ENCODE results near the gene ZNF44. TPM values are rescaled to one million over a fixed set of nuclear protein-coding genes. Genes with fewer than 3 reads are reported as not detected.

ZNF44 gene
- total and polyA plus RNA-seq, 4 donors: 4.1 to 17.9 (median 6.8) TPM

GRCh38 chr19:12261554-12261953 is 33.1 kb downstream of the ZNF44 start:
- 97% methylated on average over 1 of the region's 1 CpG for WGBS
- DNase-seq (ENCODE audit: low spot score): no peak
- Histone ChIP-seq H3K4me3 (ENCODE audit: low read depth in 1 of 3, low read length in 3 of 3) (peak overlapping the region in 1 of 3 donors; percentile 59), H3K27me3 (ENCODE audit: control insufficient read depth in 4 of 4, insufficient read depth in 4 of 4, low read length in 3 of 4) (no peaks in the 10 kb centered on the region), H3K9me3 (ENCODE audit: control insufficient read depth in 4 of 4, low read length in 3 of 4) (peaks cover 35 to 55% (median 39%) of the 10 kb centered on the region in 4 donors), H3K9ac (ENCODE audit: low read depth in 1 of 2, low read length in 2 of 2) (no peak overlapping the region), H3K4me1 (ENCODE audit: control insufficient read depth in 4 of 4, insufficient read depth in 4 of 4, low read length in 3 of 4) (no peaks in the 10 kb centered on the region), H3K27ac (ENCODE audit: low read depth in 1 of 2, low read length in 2 of 2) (no peak overlapping the region), H3K36me3 (ENCODE audit: control insufficient read depth in 4 of 4, insufficient read depth in 3 of 4, low read depth in 1 of 4, low read length in 3 of 4) (no peaks in the 10 kb centered on the region)
- TF ChIP-seq FOXA1 (IDR thresholded peaks at IDR 0.05) (no peak), CTCF (IDR thresholded peaks at IDR 0.05; ENCODE audit: low read depth, low read length, missing input control) (no peak), YY1 (IDR thresholded peaks at IDR 0.05) (no peak)

- Histone ChIP-seq H3K36me3 (ENCODE audit: control insufficient read depth in 4 of 4, insufficient read depth in 3 of 4, low read depth in 1 of 4, low read length in 3 of 4) (no peaks in the 10 kb centered on the region), H3K27ac (ENCODE audit: low read depth in 1 of 2, low read length in 2 of 2) (no peak overlapping the region), H3K27me3 (ENCODE audit: control insufficient read depth in 4 of 4, insufficient read depth in 4 of 4, low read length in 3 of 4) (no peaks in the 10 kb centered on the region), H3K9me3 (ENCODE audit: control insufficient read depth in 4 of 4, low read length in 3 of 4) (peaks cover 31 to 49% (median 37%) of the 10 kb centered on the region in 4 donors), H3K9ac (ENCODE audit: low read depth in 1 of 2, low read length in 2 of 2) (no peak overlapping the region), H3K4me1 (ENCODE audit: control insufficient read depth in 4 of 4, insufficient read depth in 4 of 4, low read length in 3 of 4) (no peaks in the 10 kb centered on the region), H3K4me3 (ENCODE audit: low read depth in 1 of 3, low read length in 3 of 3) (peak overlapping the region in 1 of 3 donors; percentile 59)
- WGBS: 92% methylated on average over 3 of the region's 3 CpGs
- TF ChIP-seq EGR1 (IDR thresholded peaks at IDR 0.05; ENCODE audit: low read depth in 2 of 2) (no peak), GABPA (IDR thresholded peaks at IDR 0.05 in 1 of 2, conservative IDR thresholded peaks at IDR 0.05 in 1 of 2) (no peak), SP1 (IDR thresholded peaks at IDR 0.05) (no peak), HNF4A (conservative IDR thresholded peaks at IDR 0.05) (no peak), HNF4G (IDR thresholded peaks at IDR 0.05) (no peak), RAD21 (IDR thresholded peaks at IDR 0.05) (no peak), FOXA2 (IDR thresholded peaks at IDR 0.05) (no peak), MAX (IDR thresholded peaks at IDR 0.05) (no peak), FOXA1 (IDR thresholded peaks at IDR 0.05) (no peak), CTCF (IDR thresholded peaks at IDR 0.05; ENCODE audit: low read depth, low read length, missing input control) (no peak)
- DNase-seq (ENCODE audit: low spot score): no peak
Measured at GRCh38 chr19:12260861-12261260, 33.8 kb downstream of the ZNF44 start.

- no peak overlapping the region for H3K9ac ChIP-seq (ENCODE audit: low read depth in 1 of 2, low read length in 2 of 2)
- WGBS: 98% methylated on average over 23 of the region's 23 CpGs
- peak overlapping the region in 2 of 3 donors; percentile 24 to 27 for H3K4me3 ChIP-seq (ENCODE audit: low read depth in 1 of 3, low read length in 3 of 3)
- no peaks in the 10 kb centered on the region for H3K27me3 ChIP-seq (ENCODE audit: control insufficient read depth in 4 of 4, insufficient read depth in 4 of 4, low read length in 3 of 4)
- TF ChIP-seq MAX (IDR thresholded peaks at IDR 0.05) (no peak), GABPA (IDR thresholded peaks at IDR 0.05 in 1 of 2, conservative IDR thresholded peaks at IDR 0.05 in 1 of 2) (no peak), RXRA (IDR thresholded peaks at IDR 0.05) (no peak), REST (IDR thresholded peaks at IDR 0.05) (no peak), TAF1 (conservative IDR thresholded peaks at IDR 0.05) (no peak), HNF4A (conservative IDR thresholded peaks at IDR 0.05) (no peak)
- H3K27ac ChIP-seq (ENCODE audit: low read depth in 1 of 2, low read length in 2 of 2): no peak overlapping the region
- H3K9me3 ChIP-seq (ENCODE audit: control insufficient read depth in 4 of 4, low read length in 3 of 4): peaks cover 30 to 43% (median 35%) of the 10 kb centered on the region in 4 donors
- H3K4me1 ChIP-seq (ENCODE audit: control insufficient read depth in 4 of 4, insufficient read depth in 4 of 4, low read length in 3 of 4): no peaks in the 10 kb centered on the region
- H3K36me3 ChIP-seq (ENCODE audit: control insufficient read depth in 4 of 4, insufficient read depth in 3 of 4, low read depth in 1 of 4, low read length in 3 of 4): no peaks in the 10 kb centered on the region
- no peak for DNase-seq (ENCODE audit: low spot score)
Measured at GRCh38 chr19:12260236-12260635, 34.4 kb downstream of the ZNF44 start.
